Gastroesophageal sphincter (tissue), 4 donors: ENCODE measurements around the gene SPPL2A. TPM values are rescaled to one million over a fixed set of nuclear protein-coding genes. Genes with fewer than 3 reads are reported as not detected.

Experiments
- ATAC-seq: fragments of 150-250 bp; one replicate; pipeline ENCODE4 v1.9.1; 2016; ENCODE audit warnings: mild to moderate bottlenecking, moderate library complexity
- H3K27ac ChIP-seq, 4 donors: fragments of 200-600 bp; sonication (generic) in 3 of 4; 1 replicate in 3 of 4; 2 replicates in 1 of 4; pipeline ENCODE4 v1.5.1; 2016 to 2019
- H3K27me3 ChIP-seq: fragments of 200-600 bp; sonication (generic); one replicate; pipeline ENCODE4 v1.5.1; 2019
- H3K36me3 ChIP-seq, 2 donors: fragments of 200-600 bp; sonication (generic); one replicate each; pipeline ENCODE4 v1.5.1; 2019; ENCODE audit warnings: control low read depth in 1 of 2
- H3K4me1 ChIP-seq, 3 donors: fragments of 200-600 bp; sonication (generic); 1 replicate in 2 of 3; 2 replicates in 1 of 3; pipeline ENCODE4 v1.5.1; 2016 to 2019; ENCODE audit warnings: control low read depth in 2 of 3
- H3K4me3 ChIP-seq, 2 donors: fragments of 200-600 bp; sonication (generic); one replicate each; pipeline ENCODE4 v1.5.1; 2019; ENCODE audit warnings: mild to moderate bottlenecking in 1 of 2, moderate library complexity in 1 of 2
- H3K9me3 ChIP-seq, 3 donors: fragments of 200-600 bp; sonication (generic); one replicate each; pipeline ENCODE4 v1.5.1; 2017 to 2019; ENCODE audit warnings: control low read depth in 2 of 3
- EP300 ChIP-seq: sonication (generic); formaldehyde crosslinking; IDR thresholded peaks from one replicate; pipeline ENCODE4 v1.6.1; 2017; ENCODE audit warnings: antibody characterized with exemption, mild to moderate bottlenecking
- POLR2A ChIP-seq, 2 donors: fragments of 450-650 bp; IDR thresholded peaks; one replicate each; pipeline ENCODE4 v1.6.1; 2017; ENCODE audit warnings: antibody characterized with exemption in 2 of 2, mild to moderate bottlenecking in 2 of 2, moderate library complexity in 1 of 2
- POLR2AphosphoS5 ChIP-seq: sonication (generic); formaldehyde crosslinking; IDR thresholded peaks from one replicate; pipeline ENCODE4 v1.6.1; 2017; ENCODE audit warnings: antibody characterized with exemption
- WGBS, 2 donors: methylation state at CpG; one replicate each; pipeline ENCODE4 v1.1.5; 2018; ENCODE audit warnings: low coverage in 1 of 2; 5-methylcytosine and 5-hydroxymethylcytosine counted together
- total RNA-seq, 4 donors: library from RNA; depleted of rRNA; stranded (reverse); fragments of >200 nt; gene quantifications; one replicate each; pipeline ENCODE4 v1.1.0, GENCODE V29; 2016
- TF ChIP-seq, protein P1 (sequence below), 4 experiments: fragments of 200-600 bp in 2 of 4; fragments of 450-650 bp in 2 of 4; sonication (generic) in 1 of 4; IDR thresholded peaks; one replicate each; pipeline ENCODE4 v1.5.1; 2017 to 2019; ENCODE audit warnings: antibody characterized with exemption in 4 of 4, mild to moderate bottlenecking in 2 of 4, moderate library complexity in 2 of 4

Gene SPPL2A
- total RNA-seq, 4 donors from 2014 or later: 114 to 236 (median 140) TPM

- no peak overlapping the region for H3K27ac ChIP-seq
- no peaks in the 10 kb centered on the region for H3K36me3 ChIP-seq
- no peaks in the 10 kb centered on the region for H3K27me3 ChIP-seq
- H3K9me3 ChIP-seq: no peaks in the 10 kb centered on the region
- no peak overlapping the region for H3K4me3 ChIP-seq
- 83 to 84% methylated on average over 3 of the region's 3 CpGs for WGBS, 2 donors
- peaks cover 0 to 3% (median 0%) of the 10 kb centered on the region in 3 donors for H3K4me1 ChIP-seq
- TF ChIP-seq, protein P1, sequence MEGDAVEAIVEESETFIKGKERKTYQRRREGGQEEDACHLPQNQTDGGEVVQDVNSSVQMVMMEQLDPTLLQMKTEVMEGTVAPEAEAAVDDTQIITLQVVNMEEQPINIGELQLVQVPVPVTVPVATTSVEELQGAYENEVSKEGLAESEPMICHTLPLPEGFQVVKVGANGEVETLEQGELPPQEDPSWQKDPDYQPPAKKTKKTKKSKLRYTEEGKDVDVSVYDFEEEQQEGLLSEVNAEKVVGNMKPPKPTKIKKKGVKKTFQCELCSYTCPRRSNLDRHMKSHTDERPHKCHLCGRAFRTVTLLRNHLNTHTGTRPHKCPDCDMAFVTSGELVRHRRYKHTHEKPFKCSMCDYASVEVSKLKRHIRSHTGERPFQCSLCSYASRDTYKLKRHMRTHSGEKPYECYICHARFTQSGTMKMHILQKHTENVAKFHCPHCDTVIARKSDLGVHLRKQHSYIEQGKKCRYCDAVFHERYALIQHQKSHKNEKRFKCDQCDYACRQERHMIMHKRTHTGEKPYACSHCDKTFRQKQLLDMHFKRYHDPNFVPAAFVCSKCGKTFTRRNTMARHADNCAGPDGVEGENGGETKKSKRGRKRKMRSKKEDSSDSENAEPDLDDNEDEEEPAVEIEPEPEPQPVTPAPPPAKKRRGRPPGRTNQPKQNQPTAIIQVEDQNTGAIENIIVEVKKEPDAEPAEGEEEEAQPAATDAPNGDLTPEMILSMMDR (IDR thresholded peaks at IDR 0.05): no peak
- TF ChIP-seq POLR2AphosphoS5: no peak
- TF ChIP-seq POLR2A (IDR thresholded peaks at IDR 0.05): no peak
- TF ChIP-seq EP300: no peak
- ATAC-seq: no peak
Measured at GRCh38 chr15:50773389-50773788, 7.9 kb upstream of the SPPL2A start.

DNA sequence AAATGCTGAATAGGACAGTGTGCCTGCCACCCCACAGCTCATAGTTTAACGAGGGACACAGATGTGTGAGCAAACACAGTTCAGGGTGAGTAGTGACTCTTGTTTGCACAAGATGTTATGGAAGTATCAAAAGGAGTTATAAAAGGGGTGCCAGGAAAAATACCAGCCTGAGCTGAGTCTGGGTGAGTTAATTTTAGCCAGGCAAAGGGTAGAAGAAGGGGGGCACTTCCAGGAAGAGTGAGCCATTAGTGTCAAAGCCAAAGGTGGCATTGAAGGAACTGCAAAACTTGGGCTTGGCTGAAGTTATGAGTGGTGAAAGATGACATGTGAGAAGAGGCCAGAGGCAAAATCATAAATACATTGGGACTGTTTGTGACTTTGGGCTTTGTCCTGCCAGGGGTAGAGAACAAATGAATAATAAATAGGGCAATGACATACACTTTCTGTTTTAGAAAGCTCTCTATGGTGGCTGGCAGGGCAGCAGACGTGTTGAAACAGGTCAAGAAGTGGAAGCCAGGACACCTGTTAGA lies 1.9 kb upstream of the SPPL2A start:
- peak; percentile 16 for TF ChIP-seq EP300
- no peak for TF ChIP-seq POLR2A (IDR thresholded peaks at IDR 0.05)
- TF ChIP-seq, protein P1 (IDR thresholded peaks at IDR 0.05): no peak
- peak; percentile 96 for TF ChIP-seq POLR2AphosphoS5
- Histone ChIP-seq H3K9me3 (no peaks in the 10 kb centered on the region), H3K36me3 (no peaks in the 10 kb centered on the region), H3K4me3 (no peak overlapping the region), H3K27me3 (no peaks in the 10 kb centered on the region), H3K4me1 (peaks cover 0 to 48% (median 6%) of the 10 kb centered on the region in 3 donors), H3K27ac (peak overlapping the region; percentile 6 to 98 (median 58))
- peak; percentile 66 for ATAC-seq
- WGBS, 2 donors: 33 to 44% methylated on average over 1 to 2 of the region's 2 CpGs

DNA sequence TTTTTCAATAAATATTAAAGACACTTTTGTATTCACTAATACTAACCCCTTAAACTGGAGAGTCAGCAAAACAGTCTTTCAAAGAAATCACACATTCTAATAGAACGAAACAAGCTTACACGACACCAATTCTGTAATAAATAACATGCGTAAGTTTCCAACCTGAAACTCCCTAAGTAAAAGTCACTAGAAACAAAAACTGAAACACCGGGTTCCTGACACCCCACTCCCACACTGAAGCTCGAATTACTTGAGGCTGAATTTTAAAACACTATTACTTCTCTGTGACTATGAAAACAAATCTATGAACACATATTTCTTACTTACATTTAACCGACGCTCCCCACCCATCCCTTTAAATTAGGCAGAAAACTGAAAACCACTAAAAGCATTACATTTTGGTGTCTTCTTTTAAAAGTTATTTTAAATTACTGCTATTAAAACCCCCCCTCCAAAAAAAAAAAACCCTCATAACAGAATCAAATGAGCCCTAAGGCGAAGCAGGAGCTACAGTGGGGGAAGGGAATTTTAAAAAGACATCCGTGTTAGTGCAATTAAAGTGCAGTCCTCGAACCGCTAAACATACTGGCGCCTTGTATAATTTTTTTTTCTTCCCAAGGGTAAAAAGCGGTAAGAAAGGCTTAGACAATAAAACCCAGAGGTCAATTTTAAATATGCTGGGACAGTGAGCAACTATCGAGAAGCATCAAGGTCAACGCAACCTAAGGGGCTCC lies 878 bp downstream of the SPPL2A start:
- TF ChIP-seq, protein P1 (IDR thresholded peaks at IDR 0.05): peak in 1 of 4 experiments; percentile 13
- TF ChIP-seq EP300 (no peak), POLR2A (IDR thresholded peaks at IDR 0.05) (no peak), POLR2AphosphoS5 (no peak)
- 0% methylated on average over 15 of the region's 15 CpGs for WGBS, 2 donors
- peaks cover 0 to 73% (median 6%) of the 10 kb centered on the region in 3 donors for H3K4me1 ChIP-seq

GRCh38 chr15:50758712-50759205 lies 6.7 kb downstream of the SPPL2A start:
- Histone ChIP-seq H3K36me3 (no peaks in the 10 kb centered on the region), H3K4me1 (peaks cover 0 to 65% (median 6%) of the 10 kb centered on the region in 3 donors), H3K4me3 (no peak overlapping the region), H3K27ac (no peak overlapping the region), H3K9me3 (no peaks in the 10 kb centered on the region), H3K27me3 (no peaks in the 10 kb centered on the region)
- ATAC-seq: no peak
- WGBS, 2 donors: 91 to 97% methylated on average over 4 of the region's 4 CpGs
- TF ChIP-seq, protein P1 (IDR thresholded peaks at IDR 0.05): no peak
- TF ChIP-seq POLR2AphosphoS5 (no peak), EP300 (no peak), POLR2A (IDR thresholded peaks at IDR 0.05) (no peak)

More for the DNA sequence above, 878 bp downstream of the SPPL2A start:
- Histone ChIP-seq H3K27me3 (no peaks in the 10 kb centered on the region), H3K36me3 (no peaks in the 10 kb centered on the region), H3K27ac (peak overlapping the region; percentile 82 to 99 (median 98)), H3K9me3 (no peaks in the 10 kb centered on the region), H3K4me3 (peak overlapping the region; percentile 50 to 87)
- no peak for ATAC-seq
